GM12878 (cell line): ENCODE results near the gene FUT3. TPM values are rescaled to one million over a fixed set of nuclear protein-coding genes. Genes with fewer than 3 reads are reported as not detected.
A peak's percentile ranks its signal among the peaks of the same experiment; 100 is the strongest.

ENCODE experiments used
- ATAC-seq: fragments of 200-7000 bp; cut with Tn5 transposase; 3 replicates; pipeline ENCODE4 v1.9.1; 2020; ENCODE audit warnings: mild to moderate bottlenecking, moderate library complexity
- BruUV-seq: library from RNA; stranded (reverse); fragments of 400-500 nt; replicated peaks from 2 replicates; lab custom pipeline; 2021; lab: Mats Ljungman, UMichigan
- CTCF ChIA-PET: fragments of 300-600 bp; sonication (Branson Sonifier 250); formaldehyde crosslinking; extraction: SDS; loops from one replicate; lab custom pipeline; 2021; ENCODE audit warnings: inconsistent platforms; lab: Yijun Ruan, JAX
- POLR2A ChIA-PET: fragments of 350-600 bp; formaldehyde crosslinking; extraction: SDS; loops from one replicate; lab custom pipeline; 2021; ENCODE audit warnings: inconsistent platforms; lab: Charles Lee
- RAD21 ChIA-PET: fragments of 300-600 bp; sonication (Branson Sonifier 250); formaldehyde crosslinking; loops from one replicate; lab custom pipeline; 2023; ENCODE audit warnings: antibody characterized with exemption; ENCODE audit not compliant: unreplicated experiment; lab: Charles Lee
- SMC1A ChIA-PET: fragments of 300-600 bp; sonication (Branson Sonifier 250); formaldehyde crosslinking; loops from one replicate; lab custom pipeline; 2023; ENCODE audit not compliant: unreplicated experiment, uncharacterized antibody; lab: Charles Lee
- DNase-seq: peaks from one replicate; pipeline ENCODE4 v3.0.0-alpha.2; 2011; ENCODE audit warnings: low read depth, low spot score
- FAIRE-seq: peaks from 3 replicates; lab custom pipeline; 2011; peaks lifted over from hg19 to GRCh38; lab: Jason Lieb, UNC
- H2AFZ ChIP-seq: 2 replicates; pipeline ENCODE4 v1.6.0; 2011; ENCODE audit warnings: low read depth, low read length, control low read depth; ENCODE audit not compliant: control insufficient read depth
- H3K27ac ChIP-seq: 2 replicates; pipeline ENCODE4 v1.5.1; 2011; ENCODE audit warnings: control low read depth; ENCODE audit not compliant: control insufficient read depth, insufficient read depth
- H3K27me3 ChIP-seq, 2 experiments: replicated peaks in 1 of 2; 2 replicates each; pipeline versions ENCODE4 v1.6.0 to v1.6.1; 2011; ENCODE audit warnings: low read length in 1 of 2; ENCODE audit not compliant: control insufficient read depth in 2 of 2, insufficient read depth in 2 of 2
- H3K36me3 ChIP-seq, 2 experiments: 2 replicates each; pipeline ENCODE4 v1.5.1; 2011; ENCODE audit warnings: low read length in 1 of 2; ENCODE audit not compliant: control insufficient read depth in 2 of 2, insufficient read depth in 2 of 2
- H3K4me1 ChIP-seq: 2 replicates; pipeline ENCODE4 v1.6.1; 2011; ENCODE audit warnings: mild to moderate bottlenecking, low read length, moderate library complexity, mixed read lengths; ENCODE audit not compliant: control insufficient read depth, insufficient read depth
- H3K4me2 ChIP-seq: 2 replicates; pipeline ENCODE4 v1.6.0; 2011; ENCODE audit warnings: control low read depth; ENCODE audit not compliant: control insufficient read depth, insufficient read depth
- H3K4me3 ChIP-seq: fragments of 200-600 bp; sonication (generic); 2 replicates; pipeline ENCODE4 v1.5.1; 2016
- H3K79me2 ChIP-seq: 2 replicates; pipeline ENCODE4 v1.6.0; 2011; ENCODE audit warnings: low read length; ENCODE audit not compliant: control insufficient read depth, insufficient read depth
- H3K9ac ChIP-seq: 2 replicates; pipeline ENCODE4 v1.8.0; 2011; ENCODE audit warnings: low read length, control low read depth, mixed read lengths; ENCODE audit not compliant: control insufficient read depth, insufficient read depth
- H3K9me3 ChIP-seq: replicated peaks from 3 replicates; pipeline ENCODE4 v1.5.1; 2011; ENCODE audit warnings: mild to moderate bottlenecking, low read length; ENCODE audit not compliant: control insufficient read depth, insufficient read depth
- H4K20me1 ChIP-seq: 2 replicates; pipeline ENCODE4 v1.6.0; 2011; ENCODE audit not compliant: control insufficient read depth, insufficient read depth
- BHLHE40 ChIP-seq, 2 experiments: fragments of 450-650 bp in 1 of 2; IDR thresholded peaks; 2 replicates each; pipeline ENCODE4 v1.6.1; 2011 to 2017; ENCODE audit warnings: low read depth in 2 of 2, borderline replicate concordance in 1 of 2, improper control_type of control experiment in 1 of 2, low read length in 1 of 2, mild to moderate bottlenecking in 1 of 2
- BRCA1 ChIP-seq: IDR thresholded peaks from 2 replicates; pipeline ENCODE4 v1.6.1; 2011; ENCODE audit warnings: low read depth, low read length, improper control_type of control experiment
- CHD2 ChIP-seq: IDR thresholded peaks from 2 replicates; pipeline ENCODE4 v1.6.1; 2011; ENCODE audit warnings: low read depth, low read length, improper control_type of control experiment, borderline replicate concordance
- GATAD2B ChIP-seq: fragments of 450-650 bp; conservative IDR thresholded peaks from 2 replicates; pipeline ENCODE4 v1.6.1; 2017; ENCODE audit warnings: low read depth, mild to moderate bottlenecking, moderate library complexity
- PAX5 ChIP-seq: IDR thresholded peaks from 2 replicates; pipeline ENCODE4 v1.6.1; 2011; ENCODE audit warnings: low read depth, low read length, borderline replicate concordance
- PML ChIP-seq: IDR thresholded peaks from 2 replicates; pipeline ENCODE4 v1.6.1; 2012; ENCODE audit warnings: low read length, inconsistent platforms
- POLR2AphosphoS5 ChIP-seq: IDR thresholded peaks from 2 replicates; pipeline ENCODE4 v1.6.1; 2011; ENCODE audit warnings: mild to moderate bottlenecking, low read length, inconsistent platforms
- RCOR1 ChIP-seq: conservative IDR thresholded peaks from 2 replicates; pipeline ENCODE4 v1.6.1; 2012; ENCODE audit warnings: low read depth, low read length, improper control_type of control experiment
- SMAD1 ChIP-seq: fragments of 450-650 bp; IDR thresholded peaks from 2 replicates; pipeline ENCODE4 v1.6.1; 2018; ENCODE audit warnings: mild to moderate bottlenecking, low read depth; ENCODE audit not compliant: partially characterized antibody
- SUPT20H ChIP-seq: IDR thresholded peaks from 2 replicates; pipeline ENCODE4 v1.6.1; 2011; ENCODE audit warnings: low read depth, mild to moderate bottlenecking, low read length, moderate library complexity, borderline replicate concordance; ENCODE audit not compliant: control insufficient read depth
- TAF1 ChIP-seq: IDR thresholded peaks from 2 replicates; pipeline ENCODE4 v1.6.1; 2011; ENCODE audit warnings: mild to moderate bottlenecking, low read depth, low read length, borderline replicate concordance
- ZSCAN29 ChIP-seq: fragments of 450-650 bp; IDR thresholded peaks from 2 replicates; pipeline ENCODE4 v1.6.1; 2017; ENCODE audit warnings: mild to moderate bottlenecking, moderate library complexity
- WGBS: methylation state at CpG from one replicate; pipeline ENCODE4 v1.1.6; 2016; ENCODE audit warnings: low lambda C conversion rate; ENCODE audit not compliant: insufficient replicate concordance, insufficient coverage; ENCODE audit errors: missing lambda C conversion rate; 5-methylcytosine and 5-hydroxymethylcytosine counted together
- in situ Hi-C: fragments of 300-500 bp; cut with MboI; formaldehyde crosslinking; loops from 9 replicates; pipeline ENCODE4 v1.14.3; 2018; ENCODE audit warnings: mixed read lengths
- intact Hi-C: fragments of 100-400 bp; cut with micrococcal nuclease; formaldehyde crosslinking; loops from one replicate; pipeline ENCODE4 v1.14.2; 2022; ENCODE audit not compliant: unreplicated experiment
- polyA plus RNA-seq, 11 experiments: library from polyadenylated mRNA; depleted of rRNA in 4 of 11; unstranded in 6 of 11; stranded (reverse) in 5 of 11; fragments of >200 nt; fragmentation: Nextera tagmentation in 4 of 11; fragmentation: Illumina TruSeq in 1 of 11; extraction: Ambion mirVana in 4 of 11; extraction: Trizol in 1 of 11; gene quantifications; 1 replicate in 1 of 11; 2 replicates in 10 of 11; pipeline versions ENCODE4 v1.2.1 to v1.2.3, GENCODE V29; 2011 to 2016; ENCODE audit warnings: inconsistent platforms in 2 of 11, missing spikeins in 2 of 11, low read depth in 1 of 11
- total RNA-seq, 4 experiments: library from RNA; depleted of rRNA in 3 of 4; stranded (reverse); fragments of >200 nt in 3 of 4; fragmentation: Illumina TruSeq in 1 of 4; extraction: Trizol in 1 of 4; gene quantifications; 2 replicates each; pipeline versions ENCODE4 v1.2.1 to v1.2.3, GENCODE V29; 2013 to 2021
- TF ChIP-seq, protein P1 (sequence below): IDR thresholded peaks from 2 replicates; pipeline ENCODE4 v1.6.1; 2012; ENCODE audit warnings: low read depth, low read length, improper control_type of control experiment
- TF ChIP-seq, protein P2 (sequence below): fragments of 150-350 bp; IDR thresholded peaks from 2 replicates; pipeline ENCODE4 v1.6.1; 2016; ENCODE audit warnings: low read depth, low read length
- TF ChIP-seq, protein P3 (sequence below): fragments of 450-650 bp; IDR thresholded peaks from 2 replicates; pipeline ENCODE4 v1.6.1; 2016; ENCODE audit warnings: mild to moderate bottlenecking, moderate library complexity, borderline replicate concordance

FUT3 gene
- total and polyA plus RNA-seq, 10 of the 15 experiments (the other 5 are each of a cell fraction or from before 2014, with no cell fraction given): 0.04 to 0.31 (median 0.07) TPM; not detected in 7

DNA sequence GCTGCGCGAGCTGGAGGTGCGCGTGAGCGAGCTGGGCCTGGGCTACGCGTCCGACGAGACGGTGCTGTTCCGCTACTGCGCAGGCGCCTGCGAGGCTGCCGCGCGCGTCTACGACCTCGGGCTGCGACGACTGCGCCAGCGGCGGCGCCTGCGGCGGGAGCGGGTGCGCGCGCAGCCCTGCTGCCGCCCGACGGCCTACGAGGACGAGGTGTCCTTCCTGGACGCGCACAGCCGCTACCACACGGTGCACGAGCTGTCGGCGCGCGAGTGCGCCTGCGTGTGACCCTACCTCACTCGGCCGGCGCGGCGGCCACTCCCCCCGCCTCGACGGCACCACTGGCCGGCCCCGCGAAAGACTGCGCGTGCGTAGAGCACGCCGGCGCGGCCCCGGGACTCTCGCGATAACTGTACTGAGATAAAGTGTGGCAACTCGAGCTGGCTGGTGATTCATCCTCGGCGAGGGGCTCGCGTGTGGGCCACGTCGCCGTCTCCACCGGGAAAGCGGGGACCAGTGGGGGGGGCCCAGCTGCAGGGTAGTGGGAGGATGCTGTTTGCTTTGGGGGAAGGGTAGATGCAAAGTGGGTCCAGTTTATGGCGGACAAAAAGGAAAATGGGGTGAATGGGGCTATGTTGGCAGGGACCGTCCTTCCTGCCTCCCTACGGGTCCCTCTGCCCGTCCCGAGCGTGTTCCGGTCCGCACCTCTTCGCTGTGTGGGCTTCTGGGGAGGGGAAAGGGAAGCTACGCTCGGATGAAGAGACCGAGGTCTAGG, 23.2 kb downstream of the FUT3 start:
- POLR2A ChIA-PET: interaction anchor here (0.7 kb wide), 1 partner anchor 108 kb away, joined by 3 read pairs; the partner anchor contains the start of gene LONP1
- no TSS peak for BruUV-seq
- peak overlapping the region; percentile 82 for H3K9ac ChIP-seq
- CTCF ChIA-PET: interaction anchor here (2.7 kb wide), 1 partner anchor 24 kb away, joined by 10 read pairs; no protein-coding TSS in a partner anchor
- peak overlapping the region; percentile 93 for H3K4me2 ChIP-seq
- H3K4me1 ChIP-seq: peaks cover 24% of the 10 kb centered on the region
- peak overlapping the region; percentile 87 for H2AFZ ChIP-seq
- H3K9me3 ChIP-seq: no peaks in the 10 kb centered on the region
- H3K36me3 ChIP-seq: no peaks in the 10 kb centered on the region
- SMC1A ChIA-PET: interaction anchor here (0.9 kb wide), 1 partner anchor 24 kb away, joined by 3 read pairs; no protein-coding TSS in a partner anchor
- no peak for FAIRE-seq
- DNase-seq: peak; percentile 38
- in situ Hi-C loops (no loop called here), intact Hi-C loops (no loop called here)
- RAD21 ChIA-PET: no interaction called here
- 2% methylated on average over 56 of the region's 91 CpGs for WGBS
- H3K79me2 ChIP-seq: no peaks in the 10 kb centered on the region
- H3K27me3 ChIP-seq: peaks cover 0 to 4% of the 10 kb centered on the region in 2 experiments; a peak in 2 of 4 replicates
- no peaks in the 10 kb centered on the region for H4K20me1 ChIP-seq
- peak overlapping the region; percentile 63 for H3K4me3 ChIP-seq
- H3K27ac ChIP-seq: peak overlapping the region; percentile 70; the same call in 1 of the 2 replicates
- ATAC-seq: peak; percentile 74
- TF ChIP-seq BRCA1 (peak; percentile 80), RCOR1 (0 out of 2 replicates have a peak, but pooled peaks have one; percentile 72), GATAD2B (0 out of 2 replicates have a peak, but pooled peaks have one; percentile 32), PML (peak; percentile 91; the same call in 1 of the 2 replicates), BHLHE40 (IDR thresholded peaks at IDR 0.05; ENCODE audit: borderline replicate concordance in 1 of 2, low read depth in 2 of 2, low read length in 1 of 2) (peak in 1 of 2 experiments; percentile 66; a peak in 2 of 4 replicates), TAF1 (peak; percentile 47; the same call in 1 of the 2 replicates), ZSCAN29 (no peak), PAX5 (no peak), CHD2 (peak; percentile 96), SUPT20H (no peak), SMAD1 (no peak), POLR2AphosphoS5 (peak; percentile 96)
- TF ChIP-seq, protein P1, sequence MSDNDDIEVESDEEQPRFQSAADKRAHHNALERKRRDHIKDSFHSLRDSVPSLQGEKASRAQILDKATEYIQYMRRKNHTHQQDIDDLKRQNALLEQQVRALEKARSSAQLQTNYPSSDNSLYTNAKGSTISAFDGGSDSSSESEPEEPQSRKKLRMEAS: 0 out of 2 replicates have a peak, but pooled peaks have one; percentile 14
- TF ChIP-seq, protein P2, sequence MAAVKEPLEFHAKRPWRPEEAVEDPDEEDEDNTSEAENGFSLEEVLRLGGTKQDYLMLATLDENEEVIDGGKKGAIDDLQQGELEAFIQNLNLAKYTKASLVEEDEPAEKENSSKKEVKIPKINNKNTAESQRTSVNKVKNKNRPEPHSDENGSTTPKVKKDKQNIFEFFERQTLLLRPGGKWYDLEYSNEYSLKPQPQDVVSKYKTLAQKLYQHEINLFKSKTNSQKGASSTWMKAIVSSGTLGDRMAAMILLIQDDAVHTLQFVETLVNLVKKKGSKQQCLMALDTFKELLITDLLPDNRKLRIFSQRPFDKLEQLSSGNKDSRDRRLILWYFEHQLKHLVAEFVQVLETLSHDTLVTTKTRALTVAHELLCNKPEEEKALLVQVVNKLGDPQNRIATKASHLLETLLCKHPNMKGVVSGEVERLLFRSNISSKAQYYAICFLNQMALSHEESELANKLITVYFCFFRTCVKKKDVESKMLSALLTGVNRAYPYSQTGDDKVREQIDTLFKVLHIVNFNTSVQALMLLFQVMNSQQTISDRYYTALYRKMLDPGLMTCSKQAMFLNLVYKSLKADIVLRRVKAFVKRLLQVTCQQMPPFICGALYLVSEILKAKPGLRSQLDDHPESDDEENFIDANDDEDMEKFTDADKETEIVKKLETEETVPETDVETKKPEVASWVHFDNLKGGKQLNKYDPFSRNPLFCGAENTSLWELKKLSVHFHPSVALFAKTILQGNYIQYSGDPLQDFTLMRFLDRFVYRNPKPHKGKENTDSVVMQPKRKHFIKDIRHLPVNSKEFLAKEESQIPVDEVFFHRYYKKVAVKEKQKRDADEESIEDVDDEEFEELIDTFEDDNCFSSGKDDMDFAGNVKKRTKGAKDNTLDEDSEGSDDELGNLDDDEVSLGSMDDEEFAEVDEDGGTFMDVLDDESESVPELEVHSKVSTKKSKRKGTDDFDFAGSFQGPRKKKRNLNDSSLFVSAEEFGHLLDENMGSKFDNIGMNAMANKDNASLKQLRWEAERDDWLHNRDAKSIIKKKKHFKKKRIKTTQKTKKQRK: no peak
- TF ChIP-seq, protein P3, sequence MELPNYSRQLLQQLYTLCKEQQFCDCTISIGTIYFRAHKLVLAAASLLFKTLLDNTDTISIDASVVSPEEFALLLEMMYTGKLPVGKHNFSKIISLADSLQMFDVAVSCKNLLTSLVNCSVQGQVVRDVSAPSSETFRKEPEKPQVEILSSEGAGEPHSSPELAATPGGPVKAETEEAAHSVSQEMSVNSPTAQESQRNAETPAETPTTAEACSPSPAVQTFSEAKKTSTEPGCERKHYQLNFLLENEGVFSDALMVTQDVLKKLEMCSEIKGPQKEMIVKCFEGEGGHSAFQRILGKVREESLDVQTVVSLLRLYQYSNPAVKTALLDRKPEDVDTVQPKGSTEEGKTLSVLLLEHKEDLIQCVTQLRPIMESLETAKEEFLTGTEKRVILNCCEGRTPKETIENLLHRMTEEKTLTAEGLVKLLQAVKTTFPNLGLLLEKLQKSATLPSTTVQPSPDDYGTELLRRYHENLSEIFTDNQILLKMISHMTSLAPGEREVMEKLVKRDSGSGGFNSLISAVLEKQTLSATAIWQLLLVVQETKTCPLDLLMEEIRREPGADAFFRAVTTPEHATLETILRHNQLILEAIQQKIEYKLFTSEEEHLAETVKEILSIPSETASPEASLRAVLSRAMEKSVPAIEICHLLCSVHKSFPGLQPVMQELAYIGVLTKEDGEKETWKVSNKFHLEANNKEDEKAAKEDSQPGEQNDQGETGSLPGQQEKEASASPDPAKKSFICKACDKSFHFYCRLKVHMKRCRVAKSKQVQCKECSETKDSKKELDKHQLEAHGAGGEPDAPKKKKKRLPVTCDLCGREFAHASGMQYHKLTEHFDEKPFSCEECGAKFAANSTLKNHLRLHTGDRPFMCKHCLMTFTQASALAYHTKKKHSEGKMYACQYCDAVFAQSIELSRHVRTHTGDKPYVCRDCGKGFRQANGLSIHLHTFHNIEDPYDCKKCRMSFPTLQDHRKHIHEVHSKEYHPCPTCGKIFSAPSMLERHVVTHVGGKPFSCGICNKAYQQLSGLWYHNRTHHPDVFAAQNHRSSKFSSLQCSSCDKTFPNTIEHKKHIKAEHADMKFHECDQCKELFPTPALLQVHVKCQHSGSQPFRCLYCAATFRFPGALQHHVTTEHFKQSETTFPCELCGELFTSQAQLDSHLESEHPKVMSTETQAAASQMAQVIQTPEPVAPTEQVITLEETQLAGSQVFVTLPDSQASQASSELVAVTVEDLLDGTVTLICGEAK: peak; percentile 29; the same call in 1 of the 2 replicates
